GM18526 (cell line): ENCODE results near the gene RADIL.

ENCODE experiments used
- POLR2A ChIP-seq: IDR thresholded peaks from 3 replicates; pipeline ENCODE4 v1.6.1; 2011; ENCODE audit not compliant: insufficient read length; ENCODE audit errors: extremely low read depth

The RADIL gene

DNA sequence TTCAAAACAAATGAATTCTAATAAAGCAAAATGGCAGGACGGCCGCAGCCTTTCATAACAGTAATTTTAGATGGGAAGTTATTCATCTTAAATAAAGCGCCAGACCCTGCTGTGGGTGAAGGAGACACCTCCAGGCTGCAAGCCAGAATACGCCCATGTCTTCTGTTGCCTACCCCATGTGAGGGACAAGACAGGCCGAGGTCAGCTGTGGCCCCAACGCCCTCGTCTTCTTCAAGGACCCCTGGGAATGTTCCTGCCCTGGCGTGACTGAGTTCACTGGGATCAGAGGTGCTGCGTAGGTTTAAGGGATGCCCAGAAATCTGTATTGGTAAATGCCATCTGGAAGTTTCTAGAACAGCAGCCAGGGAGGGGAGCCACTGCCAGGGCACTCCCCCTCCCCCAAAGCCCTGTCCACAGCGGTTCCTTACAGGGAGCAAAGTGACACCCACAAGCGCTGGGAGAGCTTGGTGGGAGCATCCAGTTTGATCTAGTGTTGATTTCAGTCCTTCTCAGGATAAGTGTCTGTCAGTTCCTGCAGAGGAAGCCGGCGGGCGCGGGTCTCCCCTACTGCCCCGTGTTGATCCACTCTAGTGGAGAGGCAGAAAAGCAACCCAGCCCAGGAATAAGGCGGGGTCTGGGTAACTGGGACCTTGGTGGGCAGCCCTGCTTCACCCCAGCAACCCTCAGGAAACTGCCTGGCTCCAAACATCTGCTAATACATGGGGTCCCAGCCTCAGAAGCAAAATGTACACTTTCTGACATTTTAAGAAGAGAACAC is 42.3 kb downstream of the RADIL start:
- no peak for TF ChIP-seq POLR2A

DNA sequence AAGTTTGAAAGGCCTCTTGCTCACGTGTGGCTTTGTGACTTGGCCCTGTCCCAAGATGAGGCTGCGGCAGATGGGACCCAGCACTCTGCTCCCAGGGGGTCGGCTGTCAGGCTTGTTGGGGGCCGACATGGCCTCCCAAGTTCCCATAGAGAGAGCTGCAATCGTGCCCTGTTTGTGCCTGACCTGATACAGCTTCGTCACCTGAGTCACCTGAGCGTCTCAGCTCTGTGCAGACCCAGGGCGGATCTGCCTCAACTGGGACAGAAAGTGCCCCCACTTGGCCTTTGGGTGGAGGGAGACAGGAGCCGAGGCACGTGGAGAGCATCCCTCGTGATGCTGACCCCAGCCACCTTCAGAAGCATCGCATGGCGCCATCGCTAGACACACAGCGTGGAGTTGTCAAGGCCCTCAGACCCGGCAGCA is 43.4 kb downstream of the RADIL start:
- TF ChIP-seq POLR2A = no peak

DNA sequence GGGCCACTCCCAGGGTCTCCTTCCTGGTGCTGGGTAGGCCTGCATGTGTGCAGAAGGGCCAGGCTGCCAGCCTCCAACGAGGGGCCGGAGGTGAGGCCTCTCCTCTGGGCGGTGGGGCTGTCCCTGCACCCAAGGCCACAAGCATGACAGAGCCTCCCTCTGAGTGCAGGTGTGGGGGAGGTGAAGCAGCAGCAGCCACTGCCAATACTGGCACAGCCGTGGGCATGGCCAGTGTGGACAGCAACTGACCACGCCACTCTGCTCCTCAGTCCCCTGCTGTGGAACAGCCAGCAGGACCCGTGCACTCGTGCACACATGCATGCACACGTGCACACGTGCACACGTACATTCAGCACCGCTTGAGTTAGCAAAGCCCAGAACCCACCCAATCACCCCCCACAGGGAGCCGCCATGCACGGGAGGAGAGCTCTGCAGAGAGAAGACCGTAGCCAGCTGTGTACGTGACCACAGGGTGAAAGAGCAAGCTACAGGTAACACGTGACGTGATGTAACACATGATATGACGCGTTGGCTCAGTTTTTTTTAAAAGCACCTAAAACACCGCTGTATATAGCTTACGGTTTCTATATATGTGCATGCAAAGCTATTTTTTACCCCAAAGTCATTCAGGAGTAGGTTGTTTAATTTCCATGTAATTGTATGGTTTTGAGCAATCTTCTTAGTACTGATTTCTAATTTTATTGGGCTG is 44.7 kb downstream of the RADIL start:
- no peak for TF ChIP-seq POLR2A

DNA sequence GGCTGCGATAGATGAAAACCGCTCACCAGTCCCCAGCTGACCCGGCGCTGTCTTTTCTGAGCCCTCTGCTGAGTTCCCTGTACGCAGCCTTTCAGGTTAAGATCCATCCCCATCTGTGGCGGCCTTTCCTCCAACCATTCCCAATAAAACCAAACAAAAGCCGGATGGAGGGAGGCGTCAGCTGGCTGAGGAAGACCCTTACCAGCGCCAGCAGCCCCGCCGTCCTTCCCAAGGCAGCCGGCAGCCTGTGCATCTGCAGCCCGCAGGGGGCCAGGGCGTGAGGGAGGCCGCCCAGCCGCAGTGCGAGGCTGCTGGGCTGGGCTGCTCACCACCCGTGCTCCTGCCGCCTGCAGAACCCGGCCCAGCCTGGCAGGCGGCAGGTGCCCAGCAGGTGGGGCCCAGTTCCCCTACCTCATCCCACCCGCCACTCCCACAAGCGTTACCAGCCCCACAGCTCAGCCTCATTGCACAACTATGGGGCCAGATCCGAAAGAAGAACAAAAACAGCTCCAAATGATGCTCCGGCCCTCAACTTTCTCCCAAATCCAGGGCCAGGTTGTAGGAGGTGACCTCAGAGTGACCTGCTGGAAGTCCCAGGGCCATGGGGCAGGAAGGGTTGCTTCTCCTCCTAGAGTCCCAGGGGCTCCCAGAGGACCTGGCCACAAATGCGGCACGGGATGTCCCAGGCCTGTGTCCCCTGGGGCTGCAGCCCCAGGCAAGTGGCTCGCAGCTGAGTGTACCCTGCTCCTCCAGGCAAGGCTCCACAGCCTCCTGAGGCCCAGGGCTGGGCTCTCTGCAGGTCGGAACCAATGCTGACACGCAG is 45.5 kb downstream of the RADIL start:
- TF ChIP-seq POLR2A = no peak

DNA sequence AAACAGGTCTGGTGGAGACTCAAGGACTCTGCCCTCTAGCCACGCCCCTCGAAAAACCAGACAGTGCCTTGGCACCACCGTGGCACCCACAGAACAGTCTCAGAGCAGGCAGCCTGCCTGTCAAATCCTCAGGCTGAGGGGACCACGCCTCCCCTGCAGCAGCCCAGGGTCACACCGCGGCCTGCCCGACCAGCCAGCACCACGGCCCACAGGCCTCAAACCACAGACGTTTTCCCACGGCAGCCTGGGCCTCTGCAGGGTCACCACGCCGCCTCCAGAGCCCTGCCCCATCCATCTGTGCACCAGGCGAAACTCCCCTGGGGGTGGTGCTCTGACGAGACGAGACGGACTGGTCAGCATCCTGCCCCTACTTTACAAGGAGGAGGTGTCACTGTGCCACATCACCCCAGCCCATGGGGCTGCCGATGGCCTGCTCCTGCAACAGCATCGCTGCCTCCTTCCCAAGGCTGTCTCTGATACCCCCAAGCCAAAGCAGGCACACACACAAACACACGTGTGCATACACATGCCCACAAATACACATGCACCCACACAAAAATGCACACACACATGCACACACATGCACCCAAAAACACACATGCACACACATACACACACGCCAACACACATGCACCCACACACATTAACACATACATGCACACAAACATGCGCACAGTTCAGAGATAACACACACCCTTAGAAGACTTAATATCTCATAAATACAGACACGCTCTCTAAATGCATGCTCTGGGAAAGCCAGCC is 46.3 kb downstream of the RADIL start:
- no peak for TF ChIP-seq POLR2A

DNA sequence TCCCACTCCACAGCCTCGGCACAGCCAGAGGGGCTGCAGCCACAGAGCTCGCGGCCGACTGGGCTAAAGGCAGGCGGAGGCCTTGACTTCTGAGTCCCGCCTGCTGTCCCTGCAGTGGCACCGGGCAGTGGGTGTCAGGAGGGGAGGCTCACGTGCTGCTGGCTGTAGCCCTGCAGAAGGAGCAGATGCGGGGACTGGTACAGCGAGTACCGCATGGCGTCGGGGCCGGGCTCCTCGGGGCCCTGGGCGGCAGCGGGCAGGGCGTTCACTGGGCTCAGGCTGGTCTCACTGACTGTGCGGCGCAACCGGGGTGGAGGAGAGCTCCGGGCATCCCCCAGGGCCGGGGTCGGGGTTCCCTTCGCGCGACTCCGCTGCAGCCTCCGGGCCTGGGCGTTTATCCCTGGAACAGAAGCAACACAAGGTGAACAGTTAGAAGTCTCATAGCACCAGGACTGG is 47.3 kb downstream of the RADIL start:
- TF ChIP-seq POLR2A = no peak

DNA sequence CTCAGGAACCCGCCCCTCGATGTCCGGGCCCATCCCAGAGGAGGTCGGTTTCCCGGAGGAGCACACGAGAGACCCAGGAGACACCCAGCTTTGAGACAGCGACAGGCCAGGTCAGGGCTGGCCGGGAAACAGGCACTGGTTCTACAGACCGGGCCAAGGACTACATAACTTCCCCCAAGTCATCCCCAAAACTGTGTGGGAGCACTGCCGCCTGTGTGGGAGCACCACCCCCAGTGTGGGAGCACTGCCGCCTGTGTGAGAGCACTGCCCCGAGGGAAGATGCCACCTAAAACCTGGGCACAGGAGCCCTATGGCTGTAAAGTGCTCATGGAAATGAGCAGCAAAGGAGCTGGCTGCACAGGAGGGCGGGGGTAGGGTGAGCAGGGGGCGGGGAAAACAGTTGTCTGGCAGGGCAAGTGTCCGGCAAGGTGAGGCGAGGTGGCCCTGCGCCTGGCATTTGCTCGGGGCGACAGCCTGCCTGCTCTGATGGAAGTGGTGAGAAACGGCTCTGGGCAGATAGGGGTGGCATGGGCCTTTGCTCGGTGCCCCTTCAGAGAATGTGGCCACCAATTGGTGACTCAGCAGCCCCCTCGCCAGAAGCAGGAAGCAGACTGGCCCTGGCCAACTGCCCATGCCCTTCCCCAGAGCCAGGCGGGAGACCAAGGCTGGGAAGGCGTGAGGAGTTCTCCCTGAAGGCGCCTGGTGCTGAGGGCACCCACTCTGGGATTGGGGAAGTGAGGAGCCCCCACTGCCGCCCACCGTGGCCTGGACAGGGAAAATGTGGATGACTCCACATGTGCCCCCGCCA is 47.9 kb downstream of the RADIL start:
- TF ChIP-seq POLR2A = no peak

DNA sequence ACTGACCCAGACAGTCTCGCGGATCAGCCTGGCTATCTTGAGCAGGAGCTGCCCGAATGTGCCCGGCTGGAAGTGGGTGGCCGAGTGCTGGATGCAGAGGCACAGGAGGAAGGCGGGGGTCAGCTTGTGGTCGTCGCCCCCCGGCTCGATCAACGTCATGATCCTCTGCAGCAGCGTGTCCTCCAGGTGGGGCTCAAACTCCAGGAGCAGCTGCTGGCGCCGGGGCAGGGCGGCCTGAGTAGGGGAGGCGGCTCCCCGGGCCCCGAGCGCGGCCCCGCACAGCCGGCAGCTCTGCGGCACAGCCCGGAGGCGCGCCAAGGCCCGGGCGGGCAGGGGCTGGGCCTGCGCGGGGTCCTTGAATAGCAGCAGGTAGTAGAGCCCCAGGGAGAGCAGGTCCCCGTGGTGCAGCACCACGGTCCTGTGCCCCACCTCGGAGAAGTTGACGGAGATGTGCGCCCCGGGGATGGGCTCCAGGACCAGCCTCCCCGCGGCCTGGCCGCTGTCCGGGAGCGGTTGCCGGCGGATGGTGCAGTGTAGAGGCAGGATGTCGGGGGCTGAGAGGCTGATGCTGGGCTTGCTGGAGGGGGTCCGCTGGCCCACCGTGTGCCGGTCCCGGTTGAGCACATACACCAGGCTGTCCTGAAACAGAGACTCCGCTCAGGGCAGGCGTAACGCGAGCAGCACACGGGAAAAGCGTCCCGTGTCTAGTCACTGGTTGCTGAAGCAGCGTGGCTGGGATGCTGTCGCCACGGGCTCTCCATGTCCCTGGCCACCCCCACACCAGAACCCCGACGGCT is 48.7 kb downstream of the RADIL start:
- no peak for TF ChIP-seq POLR2A

DNA sequence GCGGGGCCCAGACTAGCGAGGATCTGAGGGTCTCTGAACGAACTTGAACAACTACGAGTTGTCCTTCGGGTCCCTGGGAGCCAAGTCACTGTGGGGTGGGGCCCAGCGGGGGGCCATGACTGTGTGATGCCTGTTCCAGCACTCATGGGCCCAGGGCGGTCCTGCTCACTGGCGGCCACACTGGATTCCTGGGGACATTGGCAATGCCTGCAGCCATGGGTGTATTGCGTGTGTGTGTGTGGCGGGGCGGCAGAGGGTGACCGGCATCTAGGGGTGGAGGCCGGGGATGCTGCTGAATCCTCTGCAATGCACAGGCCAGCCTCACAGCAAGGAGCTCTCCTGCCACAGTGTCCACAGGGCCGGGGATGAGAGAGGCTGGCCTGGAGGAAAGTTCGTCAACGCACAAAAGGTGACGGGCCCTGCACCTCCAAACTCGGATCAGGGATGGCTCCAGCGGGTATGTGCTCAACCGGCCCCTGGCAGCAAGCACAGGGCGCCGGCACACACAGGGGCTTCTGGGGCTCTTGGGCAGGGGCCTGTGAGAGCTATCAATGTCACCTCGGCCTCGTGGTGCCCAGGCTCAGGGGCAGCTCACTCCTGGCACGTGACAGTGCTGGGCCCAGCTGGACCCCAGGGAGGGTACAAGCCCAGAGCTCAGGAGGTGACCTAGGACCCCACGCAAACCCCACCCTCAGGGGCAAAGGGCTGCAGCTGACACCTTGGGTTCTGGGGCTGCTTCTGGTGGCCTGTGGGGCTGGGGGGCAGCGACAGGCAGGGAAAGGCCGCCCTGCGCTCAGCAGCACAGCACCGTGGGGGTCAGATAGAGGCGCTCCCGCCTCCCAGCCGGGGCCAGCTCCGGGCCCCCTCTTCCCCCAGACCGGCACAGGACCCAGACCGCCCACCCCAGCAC is 49.6 kb downstream of the RADIL start:
- TF ChIP-seq POLR2A = no peak

DNA sequence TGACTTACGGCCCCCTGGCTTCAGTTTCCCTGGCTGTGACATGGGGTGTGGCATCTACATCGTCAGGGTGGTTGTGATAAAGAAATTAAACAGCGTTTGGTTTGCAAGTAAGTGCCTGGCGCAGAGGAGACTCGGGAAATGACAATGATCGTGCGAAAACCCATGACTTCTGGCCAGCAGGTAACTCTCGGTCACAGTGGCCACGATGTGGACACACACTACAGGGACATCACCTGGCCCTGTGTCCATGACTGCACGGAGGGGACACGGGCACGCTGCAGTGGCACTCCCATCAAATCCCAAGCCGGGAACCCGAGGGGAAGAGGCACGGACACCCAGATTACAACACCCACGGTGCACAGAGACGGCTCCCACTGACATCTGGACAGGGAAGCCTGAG is 50.3 kb downstream of the RADIL start:
- TF ChIP-seq POLR2A = no peak

DNA sequence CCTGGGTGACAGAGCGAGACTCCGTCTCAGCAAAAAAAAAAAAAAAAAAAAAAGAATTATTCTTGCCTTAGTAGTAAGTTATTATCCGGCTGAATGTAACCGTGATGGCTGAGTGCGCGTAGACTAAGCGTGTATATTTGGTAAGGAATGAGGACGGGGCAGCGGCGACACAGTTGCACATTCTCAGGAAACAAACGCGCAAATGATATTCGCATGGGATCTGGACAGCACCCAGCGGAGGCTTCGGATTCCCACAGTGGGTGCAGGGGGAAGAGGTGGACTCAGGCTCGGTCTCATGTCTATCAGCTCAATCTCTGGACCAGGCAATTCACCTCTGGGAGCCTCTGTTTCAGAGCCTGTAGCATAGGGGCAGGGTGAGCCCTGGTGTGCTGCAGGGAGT is 50.8 kb downstream of the RADIL start:
- TF ChIP-seq POLR2A = no peak

DNA sequence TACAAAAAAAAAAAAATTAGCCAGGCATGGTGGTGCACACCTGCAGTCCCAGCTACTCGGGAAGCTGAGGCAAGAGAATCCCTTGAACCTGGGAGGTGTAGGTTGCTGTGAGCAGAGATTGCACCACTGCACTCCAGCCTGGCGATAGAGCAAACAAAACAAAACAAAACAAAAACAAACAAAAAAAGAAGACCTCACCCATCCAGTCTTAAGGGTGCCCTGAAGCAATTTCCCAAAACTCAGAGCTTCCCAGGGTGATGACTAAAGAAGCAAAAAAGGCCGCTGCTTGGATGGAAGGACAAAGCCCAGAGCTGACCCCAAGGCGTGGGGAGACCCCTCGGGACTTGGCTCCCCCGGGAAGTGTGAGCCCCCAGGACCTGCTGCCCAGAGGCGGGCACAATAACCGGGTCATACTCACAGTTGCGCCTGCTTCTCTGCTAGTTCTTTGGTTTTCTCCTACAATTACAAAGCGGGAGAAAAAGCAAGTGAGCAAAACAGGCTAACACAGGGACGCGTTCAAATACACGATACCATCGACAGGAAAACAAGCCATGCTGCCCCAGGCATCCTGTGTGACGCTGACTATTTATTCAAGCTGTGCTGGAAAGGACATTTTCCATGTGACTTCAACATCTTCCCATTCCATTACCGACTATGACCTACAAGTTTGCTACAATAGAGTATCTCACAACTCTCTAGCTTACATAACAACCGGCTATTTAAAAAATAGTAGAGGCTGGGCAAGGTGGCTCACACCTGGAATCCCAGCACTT is 51.6 kb downstream of the RADIL start:
- no peak for TF ChIP-seq POLR2A
